GM12801 (cell line): Measurements from ENCODE around the gene CNTN5.

Source experiments
- CTCF ChIP-seq: IDR thresholded peaks from one replicate; pipeline ENCODE4 v1.5.1; 2011; ENCODE audit warnings: control low read depth; ENCODE audit not compliant: insufficient read length; ENCODE audit errors: extremely low read depth

CNTN5 gene

DNA sequence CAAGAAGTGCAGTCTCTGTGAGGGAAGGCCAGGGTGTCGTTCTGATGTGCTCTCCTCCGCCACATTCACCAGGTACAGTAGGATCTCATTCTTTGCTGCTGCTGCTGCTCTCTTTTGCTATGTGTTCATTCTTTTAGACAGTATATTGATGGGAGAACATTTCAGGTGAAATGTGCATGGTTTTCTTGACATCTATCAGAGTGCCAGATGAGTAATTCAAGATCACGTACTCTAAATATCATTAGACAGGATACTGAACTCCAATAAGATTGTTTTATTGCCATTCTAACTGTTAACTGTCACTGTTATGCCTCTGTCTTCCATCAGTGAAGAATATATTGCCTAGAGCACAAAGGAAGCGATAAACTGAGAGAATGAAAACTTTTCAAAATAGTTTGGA, 895.3 kb downstream of the CNTN5 start:
- no peak for TF ChIP-seq CTCF

DNA sequence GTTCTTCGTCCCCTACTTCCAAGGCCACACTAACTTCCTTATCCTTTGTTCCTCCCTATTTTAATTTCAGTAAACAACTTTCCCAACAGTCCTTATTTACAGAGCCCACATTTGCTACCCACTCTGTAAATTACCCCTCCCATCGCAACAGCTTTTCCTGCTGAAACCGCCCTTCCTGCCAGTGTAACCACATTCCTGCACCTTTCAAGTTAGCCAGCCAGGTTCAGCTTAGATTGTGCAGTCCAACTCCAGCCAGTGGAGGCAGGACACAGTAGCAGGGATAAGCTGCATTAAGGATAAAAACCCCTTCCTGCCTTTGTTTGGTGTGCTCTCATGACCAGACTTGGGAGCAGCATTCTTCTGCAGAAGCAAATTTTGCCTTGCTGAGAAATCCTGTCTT, 898.0 kb downstream of the CNTN5 start:
- TF ChIP-seq CTCF = no peak

GRCh38 chr11:99920956-99921355, 900.2 kb downstream of the CNTN5 start:
- TF ChIP-seq CTCF = no peak

DNA sequence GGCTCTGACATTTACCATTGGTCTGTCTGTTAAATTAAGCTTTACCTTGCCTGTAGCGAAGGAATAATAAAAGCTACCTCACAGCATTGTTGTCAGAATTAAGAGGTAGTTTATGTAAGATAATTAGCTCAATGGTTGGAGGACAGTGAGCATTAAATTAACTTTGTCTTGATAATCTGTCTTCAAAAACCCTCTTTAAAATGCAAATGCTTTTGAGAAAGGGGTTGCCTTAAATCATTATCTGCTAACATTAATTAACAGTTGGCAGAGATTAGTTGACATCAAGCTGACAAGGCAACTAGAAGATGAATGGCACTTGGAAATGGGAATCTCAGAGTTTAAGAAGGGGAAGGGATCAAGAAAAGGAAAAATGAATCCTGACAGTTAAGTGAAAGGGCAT, 905.2 kb downstream of the CNTN5 start:
- TF ChIP-seq CTCF = no peak

- TF ChIP-seq CTCF = no peak
Observed at GRCh38 chr11:99932684-99933083, 911.9 kb downstream of the CNTN5 start.

- TF ChIP-seq CTCF = no peak
Observed at GRCh38 chr11:99934008-99934407, 913.3 kb downstream of the CNTN5 start.

DNA sequence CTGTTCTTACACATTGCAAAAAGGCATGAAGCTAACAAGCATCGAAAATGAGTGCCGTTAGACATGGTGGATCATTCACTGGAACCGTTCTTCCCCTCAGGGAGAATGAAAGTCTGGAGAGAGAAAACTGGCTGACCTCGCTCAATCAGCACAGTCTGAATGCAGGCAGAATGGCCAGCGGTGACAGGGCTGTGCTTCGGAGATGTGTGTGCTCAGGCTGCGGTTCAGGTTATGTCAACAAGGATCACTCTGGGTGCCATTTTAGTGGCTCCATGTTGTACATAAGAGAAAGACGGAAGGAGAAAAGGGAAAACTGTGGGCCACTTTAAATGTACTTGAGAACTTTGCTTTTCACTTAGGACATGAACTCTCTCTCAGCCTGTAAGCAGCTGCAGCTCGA, 916.6 kb downstream of the CNTN5 start:
- TF ChIP-seq CTCF = no peak

GRCh38 chr11:99952816-99953215, 932.1 kb downstream of the CNTN5 start:
- no peak for TF ChIP-seq CTCF
